ENCODE measurements around the gene SRMS.

DNA sequence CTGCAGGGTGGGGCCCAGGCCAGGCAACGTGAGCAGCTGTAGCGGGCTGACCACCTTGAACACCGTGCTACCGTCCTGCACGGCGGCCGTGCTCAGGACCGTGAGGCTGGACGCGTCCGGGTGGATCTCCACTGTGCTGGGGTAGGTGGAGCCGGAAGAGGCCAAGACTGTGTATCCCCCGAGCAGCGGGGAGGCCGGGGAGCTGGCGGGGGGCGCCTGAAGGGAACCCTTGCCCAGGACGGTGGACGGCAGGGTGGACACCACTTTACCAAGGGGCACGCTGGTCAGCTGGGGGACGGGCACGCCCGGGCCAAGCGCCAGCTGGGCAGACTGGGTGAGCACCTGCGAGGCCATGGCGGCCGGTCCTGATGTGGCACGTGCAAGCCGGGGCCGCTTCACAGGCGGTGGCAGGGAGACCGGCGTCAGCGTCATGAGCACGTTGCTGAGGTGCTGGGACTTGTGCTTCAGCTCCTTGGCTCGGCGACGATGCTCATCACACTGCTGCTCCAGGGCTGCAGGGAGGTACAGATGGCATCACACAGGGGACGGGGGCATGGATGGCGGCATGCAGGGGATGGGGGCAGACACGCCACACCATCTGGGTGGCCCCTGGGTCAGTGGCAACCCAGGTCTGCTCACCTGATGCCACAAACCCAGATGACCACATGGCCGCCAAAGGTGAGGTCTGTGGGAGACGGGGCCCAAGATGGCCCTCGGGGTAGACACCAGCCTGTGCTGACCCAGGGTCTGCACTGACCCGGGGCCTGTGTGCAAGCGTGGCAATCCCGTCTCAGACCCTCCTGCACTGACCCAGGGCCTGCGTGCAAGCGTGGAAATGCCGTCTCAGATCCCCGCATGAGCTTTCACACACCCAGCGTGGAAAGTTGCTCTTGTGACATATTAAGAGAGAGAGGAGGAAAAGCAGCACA lies 42.9 kb upstream of the SRMS start:
- TF ChIP-seq, protein P1, sequence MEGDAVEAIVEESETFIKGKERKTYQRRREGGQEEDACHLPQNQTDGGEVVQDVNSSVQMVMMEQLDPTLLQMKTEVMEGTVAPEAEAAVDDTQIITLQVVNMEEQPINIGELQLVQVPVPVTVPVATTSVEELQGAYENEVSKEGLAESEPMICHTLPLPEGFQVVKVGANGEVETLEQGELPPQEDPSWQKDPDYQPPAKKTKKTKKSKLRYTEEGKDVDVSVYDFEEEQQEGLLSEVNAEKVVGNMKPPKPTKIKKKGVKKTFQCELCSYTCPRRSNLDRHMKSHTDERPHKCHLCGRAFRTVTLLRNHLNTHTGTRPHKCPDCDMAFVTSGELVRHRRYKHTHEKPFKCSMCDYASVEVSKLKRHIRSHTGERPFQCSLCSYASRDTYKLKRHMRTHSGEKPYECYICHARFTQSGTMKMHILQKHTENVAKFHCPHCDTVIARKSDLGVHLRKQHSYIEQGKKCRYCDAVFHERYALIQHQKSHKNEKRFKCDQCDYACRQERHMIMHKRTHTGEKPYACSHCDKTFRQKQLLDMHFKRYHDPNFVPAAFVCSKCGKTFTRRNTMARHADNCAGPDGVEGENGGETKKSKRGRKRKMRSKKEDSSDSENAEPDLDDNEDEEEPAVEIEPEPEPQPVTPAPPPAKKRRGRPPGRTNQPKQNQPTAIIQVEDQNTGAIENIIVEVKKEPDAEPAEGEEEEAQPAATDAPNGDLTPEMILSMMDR (conservative IDR thresholded peaks at IDR 0.05; ENCODE audit: low read depth, low read length): no peak
- no peak for TF ChIP-seq EZH2 (IDR thresholded peaks at IDR 0.05; ENCODE audit: low read length, unreplicated experiment)

Data from PC-3 (cell line).